OCI-M1 (cell line): ENCODE results near the gene ST7L.
"Not testable (repeated sequence)": the region's sequence is repeated elsewhere in the genome, so short reads cannot be mapped to it uniquely, and the experiment has no call there.

ENCODE experiments used
- DNase-seq: peaks from one replicate; lab custom pipeline; 2025; lab: John Stamatoyannopoulos, UW

ST7L gene, protein sequence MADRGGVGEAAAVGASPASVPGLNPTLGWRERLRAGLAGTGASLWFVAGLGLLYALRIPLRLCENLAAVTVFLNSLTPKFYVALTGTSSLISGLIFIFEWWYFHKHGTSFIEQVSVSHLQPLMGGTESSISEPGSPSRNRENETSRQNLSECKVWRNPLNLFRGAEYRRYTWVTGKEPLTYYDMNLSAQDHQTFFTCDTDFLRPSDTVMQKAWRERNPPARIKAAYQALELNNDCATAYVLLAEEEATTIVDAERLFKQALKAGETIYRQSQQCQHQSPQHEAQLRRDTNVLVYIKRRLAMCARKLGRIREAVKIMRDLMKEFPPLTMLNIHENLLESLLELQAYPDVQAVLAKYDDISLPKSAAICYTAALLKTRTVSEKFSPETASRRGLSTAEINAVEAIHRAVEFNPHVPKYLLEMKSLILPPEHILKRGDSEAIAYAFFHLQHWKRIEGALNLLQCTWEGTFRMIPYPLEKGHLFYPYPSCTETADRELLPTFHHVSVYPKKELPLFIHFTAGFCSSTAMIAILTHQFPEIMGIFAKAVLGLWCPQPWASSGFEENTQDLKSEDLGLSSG

GRCh38 chr1:112618721-112619517, at the start of gene ST7L:
Gene ST7L (minus strand): TSS chr1:112619141. CDS start chr1:112619113, 28 bp downstream.
- peak; percentile 76 for DNase-seq

DNA sequence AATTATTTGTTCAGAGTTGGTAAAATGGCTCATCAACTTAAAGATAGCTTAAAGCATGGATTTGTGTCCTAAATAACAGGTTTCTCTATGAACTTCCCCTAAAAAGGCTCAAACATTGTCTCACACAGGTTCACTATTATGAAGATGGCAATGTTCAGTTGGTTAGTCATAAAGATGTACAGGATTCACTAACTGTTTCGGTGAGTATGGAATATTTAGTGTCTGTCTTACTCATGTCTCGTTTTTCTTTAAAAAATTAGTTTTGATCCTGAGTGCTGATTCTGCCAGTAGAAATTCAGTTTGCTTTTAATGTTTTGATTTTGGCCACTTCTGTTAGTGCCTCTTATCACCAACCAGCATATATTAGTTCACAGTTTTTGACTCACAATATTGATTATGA, 48.0 kb upstream of the ST7L start:
- no peak for DNase-seq

DNA sequence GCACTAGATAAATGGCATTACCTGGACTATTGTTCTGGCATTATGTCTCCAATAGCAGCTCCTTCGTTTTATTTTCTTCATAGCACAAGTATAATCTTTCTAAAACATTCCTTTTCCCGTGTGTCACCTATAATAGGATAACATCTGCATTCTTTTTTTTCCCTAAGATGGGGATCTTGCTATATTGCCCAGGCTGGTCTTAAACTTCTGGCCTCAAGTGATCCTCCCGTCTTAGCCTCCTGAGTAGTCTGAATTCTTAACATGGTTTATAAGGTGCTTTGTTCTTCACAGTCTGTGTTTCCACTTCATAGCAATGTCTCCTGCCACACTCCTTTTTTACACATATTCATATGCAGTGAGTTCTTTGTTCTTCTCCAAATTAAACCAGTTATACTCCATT, 46.9 kb upstream of the ST7L start:
- no peak for DNase-seq

GRCh38 chr1:112651205-112651604, 32.3 kb upstream of the ST7L start:
- no peak for DNase-seq

GRCh38 chr1:112646225-112646624, 27.3 kb upstream of the ST7L start:
- DNase-seq = no peak

- DNase-seq = no peak
Measured at GRCh38 chr1:112643080-112643479, 24.1 kb upstream of the ST7L start.

- DNase-seq = not testable (repeated sequence)
Measured at GRCh38 chr1:112640437-112640836, 21.5 kb upstream of the ST7L start.

- DNase-seq = no peak
Measured at GRCh38 chr1:112638110-112638428, 19.1 kb upstream of the ST7L start.

- no peak for DNase-seq
Measured at GRCh38 chr1:112637254-112638109, 18.5 kb upstream of the ST7L start.

DNA sequence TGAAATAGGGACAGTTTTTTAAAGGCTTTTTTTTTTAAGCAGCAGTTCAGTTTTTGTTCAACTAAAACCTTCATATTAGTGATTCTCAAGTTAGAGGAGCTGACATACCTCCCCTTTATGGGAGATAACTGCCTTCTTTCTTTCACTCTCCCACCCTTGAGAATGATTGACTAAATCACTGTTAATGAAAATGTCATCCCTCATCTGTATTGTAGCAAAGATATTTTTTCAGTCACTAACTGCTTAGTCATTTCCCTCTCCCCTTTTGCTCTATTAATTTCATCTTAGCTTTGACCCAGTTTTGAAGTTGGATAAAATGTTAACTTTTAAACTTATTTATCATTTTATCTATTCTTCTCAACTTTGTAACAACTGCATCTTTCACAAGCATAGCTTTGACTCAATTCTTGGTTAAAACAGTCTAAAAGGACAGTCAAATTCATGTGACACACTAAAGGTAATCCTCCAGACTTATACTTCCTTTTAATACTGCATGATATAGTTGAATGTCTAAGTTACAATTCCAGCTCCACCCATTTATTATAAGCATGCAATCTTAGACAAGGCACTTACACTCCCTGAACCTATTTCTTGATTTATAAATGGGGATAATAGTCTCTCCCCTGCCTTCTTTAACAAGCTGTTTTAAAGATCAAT, 17.8 kb upstream of the ST7L start:
- DNase-seq = no peak

- no peak for DNase-seq
Measured at GRCh38 chr1:112636056-112636455, 17.1 kb upstream of the ST7L start.

DNA sequence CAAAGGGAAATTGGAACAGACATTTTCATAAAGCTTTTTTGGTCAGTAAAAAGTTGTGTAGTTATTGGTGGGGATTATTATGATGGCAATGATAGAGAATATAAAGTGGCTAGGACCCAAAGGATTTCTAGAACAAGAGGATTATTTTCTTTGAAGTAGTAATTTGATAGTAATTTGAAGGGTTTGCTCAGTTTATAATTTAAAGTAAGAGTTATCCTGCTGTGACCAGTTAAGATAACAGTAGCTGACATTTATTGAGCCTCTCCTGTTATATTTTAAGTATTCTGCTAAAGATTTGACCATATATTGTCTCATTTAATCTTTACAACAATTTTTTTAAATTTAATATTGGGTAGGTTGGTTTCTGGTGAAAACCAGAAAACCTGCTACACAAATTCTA, 15.4 kb upstream of the ST7L start:
- DNase-seq = peak; percentile 33

- DNase-seq = peak; percentile 60
Measured at GRCh38 chr1:112633628-112634027, 14.7 kb upstream of the ST7L start.

DNA sequence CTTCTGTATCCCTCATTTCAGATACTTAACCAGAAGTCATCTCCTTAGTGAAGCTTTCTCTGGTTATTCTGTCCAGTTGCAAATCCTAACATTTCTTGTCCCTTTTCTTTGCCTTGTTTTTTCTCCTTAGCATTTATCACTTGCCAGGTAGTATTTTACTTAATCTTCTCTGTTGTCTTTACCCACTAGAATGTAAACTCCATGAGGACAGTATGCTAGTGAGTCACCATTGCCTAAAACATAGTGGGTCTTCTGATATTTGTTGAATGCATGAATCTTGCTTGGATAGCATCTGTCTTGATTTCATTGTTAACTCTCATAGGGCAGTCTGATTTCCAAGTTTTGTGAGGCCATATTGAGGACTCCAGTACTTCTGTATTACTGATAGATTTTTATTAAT, 10.3 kb upstream of the ST7L start:
- no peak for DNase-seq

- peak; percentile 37 for DNase-seq
Measured at GRCh38 chr1:112628516-112628915, 9.6 kb upstream of the ST7L start.

- no peak for DNase-seq
Measured at GRCh38 chr1:112626887-112627286, 7.9 kb upstream of the ST7L start.

- DNase-seq = no peak
Measured at GRCh38 chr1:112626193-112626592, 7.3 kb upstream of the ST7L start.

- peak; percentile 75 for DNase-seq
Measured at GRCh38 chr1:112625696-112626095, 6.8 kb upstream of the ST7L start.

DNA sequence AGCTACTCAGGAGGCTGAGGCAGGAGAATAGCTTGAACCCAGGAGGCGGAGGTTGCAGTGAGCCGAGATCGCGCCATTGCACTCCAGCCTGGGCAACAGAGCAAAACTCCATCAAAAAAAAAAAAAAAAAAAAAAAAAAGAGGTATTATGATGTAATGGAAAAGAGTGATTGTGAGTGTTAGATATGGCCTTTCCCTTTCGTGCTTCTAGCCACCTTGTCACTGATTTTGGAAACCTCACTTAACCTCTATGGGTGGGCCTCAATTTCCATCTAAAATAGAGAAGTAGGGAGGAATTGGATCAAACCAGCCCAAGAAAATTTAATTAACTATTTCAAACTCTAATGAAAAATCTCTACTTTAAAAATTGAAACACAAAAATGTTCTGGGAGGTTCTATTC, 5.6 kb upstream of the ST7L start:
- DNase-seq = peak; percentile 26

DNA sequence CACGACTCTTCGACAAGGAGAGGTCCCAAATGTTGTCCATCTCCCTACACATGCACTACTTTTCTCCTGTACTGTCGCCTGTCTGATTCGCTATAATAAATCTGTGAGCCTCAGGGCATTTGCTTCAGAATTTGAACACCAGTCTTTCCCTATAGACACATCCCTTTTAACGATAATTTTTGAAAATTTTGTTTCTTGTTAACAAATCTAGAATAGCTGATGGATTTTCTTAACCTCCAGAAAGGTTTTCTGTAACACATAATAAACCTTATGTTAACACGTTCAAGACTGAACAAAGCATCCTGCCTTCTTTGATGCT, 1.4 kb upstream of the ST7L start:
- no peak for DNase-seq

DNA sequence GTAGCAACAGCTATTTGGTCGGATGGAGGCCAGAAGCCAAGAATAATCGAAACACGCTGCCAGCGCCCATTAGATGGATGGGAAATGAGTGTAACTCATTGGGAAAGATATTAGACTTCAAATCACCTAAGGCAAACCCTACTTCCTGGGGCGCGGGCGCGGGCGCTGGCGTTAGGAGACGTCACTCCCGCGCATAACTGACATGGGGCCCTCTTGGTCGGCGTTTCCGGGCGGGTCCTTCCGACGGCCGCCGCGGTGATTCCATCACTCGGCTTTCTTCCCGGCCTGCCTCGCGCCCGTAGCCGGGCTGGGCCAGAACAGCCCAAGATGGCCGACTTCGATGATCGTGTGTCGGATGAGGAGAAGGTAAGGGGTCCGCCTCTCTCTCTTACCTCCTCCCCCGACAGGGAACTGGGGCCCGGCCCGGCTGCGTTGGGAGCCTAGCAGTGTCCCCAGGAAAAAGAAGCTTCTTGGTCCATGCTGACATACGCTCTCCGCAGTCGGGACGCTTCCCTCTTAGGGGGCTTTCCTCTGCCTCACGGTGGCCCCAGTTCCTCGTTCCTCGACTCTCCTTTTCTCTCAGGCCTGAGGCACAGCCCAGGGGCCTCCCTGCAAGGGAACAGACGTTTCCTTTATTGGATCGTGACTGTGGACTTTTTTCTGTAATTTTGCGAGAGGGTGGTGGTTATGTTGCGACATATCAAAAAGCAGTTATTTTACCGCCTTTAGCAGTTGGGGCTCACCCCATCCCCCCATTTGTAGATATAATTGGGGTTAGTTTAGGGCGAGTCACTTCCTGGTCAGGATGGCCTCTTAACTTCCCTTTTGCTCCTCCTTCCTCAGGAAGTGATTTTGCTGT, 806 bp upstream of the ST7L start, which contains the start of gene CAPZA1:
Gene CAPZA1 (plus strand): TSS at position 315 of the 859 bp plus-strand sequence. CDS start 13 bp downstream, at position 328.
- peak; percentile 95 for DNase-seq
